Nephron (organoid): Measurements from ENCODE around the gene RAD51D.

Experiments used
- H3K27ac Mint-ChIP-seq, 3 experiments: 2 replicates each; pipeline ENCODE4 v1.8.0; 2020; ENCODE audit warnings: mixed read lengths in 3 of 3, mild to moderate bottlenecking in 2 of 3, moderate library complexity in 1 of 3
- H3K27me3 Mint-ChIP-seq: 2 replicates; pipeline ENCODE4 v1.8.0; 2021; ENCODE audit warnings: low read depth, mild to moderate bottlenecking, moderate library complexity, mixed read lengths
- H3K36me3 Mint-ChIP-seq: 2 replicates; pipeline ENCODE4 v1.8.0; 2020; ENCODE audit warnings: low read depth, mixed read lengths
- H3K4me1 Mint-ChIP-seq: 2 replicates; pipeline ENCODE4 v1.8.0; 2020; ENCODE audit warnings: mixed read lengths
- H3K4me3 Mint-ChIP-seq, 3 experiments: 2 replicates each; pipeline ENCODE4 v1.8.0; 2020; ENCODE audit warnings: mild to moderate bottlenecking in 3 of 3, mixed read lengths in 3 of 3, moderate library complexity in 2 of 3
- H3K9me3 Mint-ChIP-seq: 2 replicates; pipeline ENCODE4 v1.8.0; 2020; ENCODE audit warnings: mixed read lengths
- TF ChIP-seq, protein P1 (sequence below), 3 experiments: fragments of 200-600 bp; sonication (generic); IDR thresholded peaks; one replicate each; pipeline ENCODE4 v1.5.0; 2021; ENCODE audit warnings: antibody characterized with exemption in 3 of 3; ENCODE audit not compliant: unreplicated experiment in 3 of 3

RAD51D gene

DNA sequence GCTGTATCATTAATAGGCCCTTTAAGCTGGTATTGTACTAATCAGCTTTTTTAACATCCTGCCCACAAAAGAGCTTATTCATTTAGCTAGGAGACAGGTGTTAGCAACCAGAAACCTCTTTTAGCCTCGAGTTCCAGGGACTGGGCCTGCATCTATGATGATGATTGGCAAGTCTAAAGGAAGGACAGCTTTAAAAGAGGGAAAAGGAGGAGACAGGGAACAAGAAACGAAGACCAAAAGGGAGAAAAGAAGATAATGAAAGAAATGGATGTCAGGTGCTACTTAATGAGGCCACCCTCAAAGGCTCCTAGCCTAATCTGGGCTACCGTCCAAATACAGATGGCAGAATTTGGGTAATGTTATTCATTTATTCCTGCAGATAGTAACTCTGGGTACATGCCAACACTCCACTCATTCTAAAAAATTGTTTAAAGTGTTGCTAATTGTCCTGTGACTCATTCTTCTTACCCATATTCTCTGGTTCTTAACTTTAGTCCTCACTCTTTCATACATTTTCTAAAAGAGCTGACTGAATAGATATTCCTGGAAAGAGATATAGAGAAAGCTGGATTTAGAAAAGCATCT is 37.5 kb downstream of the RAD51D start:
- no peak overlapping the region for H3K27ac Mint-ChIP-seq
- no peaks in the 10 kb centered on the region for H3K9me3 Mint-ChIP-seq
- TF ChIP-seq, protein P1, sequence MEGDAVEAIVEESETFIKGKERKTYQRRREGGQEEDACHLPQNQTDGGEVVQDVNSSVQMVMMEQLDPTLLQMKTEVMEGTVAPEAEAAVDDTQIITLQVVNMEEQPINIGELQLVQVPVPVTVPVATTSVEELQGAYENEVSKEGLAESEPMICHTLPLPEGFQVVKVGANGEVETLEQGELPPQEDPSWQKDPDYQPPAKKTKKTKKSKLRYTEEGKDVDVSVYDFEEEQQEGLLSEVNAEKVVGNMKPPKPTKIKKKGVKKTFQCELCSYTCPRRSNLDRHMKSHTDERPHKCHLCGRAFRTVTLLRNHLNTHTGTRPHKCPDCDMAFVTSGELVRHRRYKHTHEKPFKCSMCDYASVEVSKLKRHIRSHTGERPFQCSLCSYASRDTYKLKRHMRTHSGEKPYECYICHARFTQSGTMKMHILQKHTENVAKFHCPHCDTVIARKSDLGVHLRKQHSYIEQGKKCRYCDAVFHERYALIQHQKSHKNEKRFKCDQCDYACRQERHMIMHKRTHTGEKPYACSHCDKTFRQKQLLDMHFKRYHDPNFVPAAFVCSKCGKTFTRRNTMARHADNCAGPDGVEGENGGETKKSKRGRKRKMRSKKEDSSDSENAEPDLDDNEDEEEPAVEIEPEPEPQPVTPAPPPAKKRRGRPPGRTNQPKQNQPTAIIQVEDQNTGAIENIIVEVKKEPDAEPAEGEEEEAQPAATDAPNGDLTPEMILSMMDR (IDR thresholded peaks at IDR 0.05; ENCODE audit: unreplicated experiment in 3 of 3) = no peak
- no peak overlapping the region for H3K4me3 Mint-ChIP-seq
- peaks cover 5% of the 10 kb centered on the region for H3K27me3 Mint-ChIP-seq
- peaks cover 12% of the 10 kb centered on the region for H3K4me1 Mint-ChIP-seq
- no peaks in the 10 kb centered on the region for H3K36me3 Mint-ChIP-seq

DNA sequence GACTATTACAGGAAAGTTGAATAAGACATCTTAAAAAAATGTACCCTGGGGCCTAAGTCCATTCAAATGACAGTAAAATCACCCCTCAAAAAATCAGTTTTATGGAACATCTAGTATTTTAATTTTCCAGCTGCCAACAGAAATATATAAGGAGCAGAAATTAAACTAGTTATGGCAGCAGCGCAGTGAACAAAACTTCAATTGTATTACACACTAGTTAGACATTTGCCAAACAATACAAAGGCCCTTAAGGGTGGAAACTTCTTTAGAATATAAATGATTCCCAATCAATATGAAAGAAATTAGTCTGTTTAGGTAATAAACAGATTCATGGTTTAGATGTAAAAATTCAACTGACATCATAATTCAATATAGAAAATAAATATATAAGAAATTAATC is 38.0 kb downstream of the RAD51D start:
- TF ChIP-seq, protein P1 (IDR thresholded peaks at IDR 0.05; ENCODE audit: unreplicated experiment in 3 of 3) = no peak
- Mint-ChIP-seq H3K4me1 (peaks cover 12% of the 10 kb centered on the region), H3K4me3 (no peak overlapping the region), H3K27ac (no peak overlapping the region), H3K27me3 (no peaks in the 10 kb centered on the region), H3K36me3 (no peaks in the 10 kb centered on the region), H3K9me3 (no peaks in the 10 kb centered on the region)

DNA sequence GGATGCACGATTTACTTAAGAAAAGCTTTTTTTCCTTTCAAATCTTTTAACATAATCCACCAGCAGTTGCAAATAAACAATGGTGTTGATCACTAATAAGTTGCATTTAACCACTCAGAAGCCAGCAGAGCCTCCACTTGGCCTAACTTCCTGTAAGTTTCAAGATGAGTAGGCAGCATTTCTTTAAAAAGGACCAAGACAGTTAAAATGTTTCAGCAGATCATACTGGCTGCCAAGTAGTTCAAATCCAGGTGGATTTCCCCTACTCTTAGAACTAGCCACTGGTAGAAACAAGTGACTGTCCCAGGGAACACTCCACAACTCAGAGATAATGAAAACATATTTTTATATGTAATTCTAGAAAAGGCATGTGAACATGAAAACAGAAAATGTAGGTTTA is 39.1 kb downstream of the RAD51D start:
- no peaks in the 10 kb centered on the region for H3K27me3 Mint-ChIP-seq
- TF ChIP-seq, protein P1 (IDR thresholded peaks at IDR 0.05; ENCODE audit: unreplicated experiment in 3 of 3) = no peak
- H3K9me3 Mint-ChIP-seq = no peaks in the 10 kb centered on the region
- H3K4me1 Mint-ChIP-seq = peaks cover 12% of the 10 kb centered on the region
- H3K27ac Mint-ChIP-seq = no peak overlapping the region
- no peak overlapping the region for H3K4me3 Mint-ChIP-seq
- no peaks in the 10 kb centered on the region for H3K36me3 Mint-ChIP-seq

DNA sequence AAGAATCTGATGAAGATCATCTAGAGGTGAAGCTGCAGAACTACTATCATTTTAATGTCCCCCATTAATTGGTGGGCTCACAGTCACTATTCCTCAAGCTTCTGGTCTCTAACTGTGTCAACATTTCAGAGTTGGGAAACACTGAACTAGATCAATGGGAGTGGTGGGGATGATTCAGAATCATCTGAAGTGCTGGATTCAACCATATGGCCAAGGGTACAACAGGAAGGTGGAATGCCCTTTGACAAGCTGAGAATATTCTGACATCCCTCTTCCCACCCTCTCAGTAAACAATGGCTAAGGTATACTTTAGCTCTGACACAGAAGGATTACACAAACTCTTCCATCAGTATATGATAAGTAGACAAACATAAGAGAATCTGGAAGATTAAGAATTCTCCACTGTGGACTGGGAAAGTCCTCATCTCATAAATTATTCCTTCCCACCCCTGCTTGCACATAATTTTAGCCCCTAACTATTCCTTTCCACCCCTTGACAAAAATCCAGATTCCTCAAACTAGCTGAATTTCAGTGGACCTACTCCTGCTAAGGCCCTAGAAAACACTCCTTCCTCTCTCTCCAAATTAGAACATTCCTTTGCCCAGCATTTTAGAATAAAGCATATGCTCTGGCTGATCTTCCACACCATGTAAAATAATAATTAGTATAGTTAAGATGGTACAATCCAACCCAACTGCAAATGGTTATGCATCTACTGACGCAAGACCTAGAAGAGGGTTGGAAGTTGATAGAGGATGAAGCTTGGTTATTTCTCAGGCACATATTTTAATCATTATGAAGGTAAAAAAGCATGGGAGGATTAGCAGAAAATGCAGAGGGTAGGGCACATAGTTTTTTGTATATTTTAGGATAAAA is 39.9 kb downstream of the RAD51D start:
- Mint-ChIP-seq H3K9me3 (no peaks in the 10 kb centered on the region), H3K4me3 (no peak overlapping the region), H3K36me3 (no peaks in the 10 kb centered on the region), H3K27me3 (no peaks in the 10 kb centered on the region), H3K4me1 (peaks cover 15% of the 10 kb centered on the region), H3K27ac (no peak overlapping the region)
- TF ChIP-seq, protein P1 (IDR thresholded peaks at IDR 0.05; ENCODE audit: unreplicated experiment in 3 of 3) = no peak

DNA sequence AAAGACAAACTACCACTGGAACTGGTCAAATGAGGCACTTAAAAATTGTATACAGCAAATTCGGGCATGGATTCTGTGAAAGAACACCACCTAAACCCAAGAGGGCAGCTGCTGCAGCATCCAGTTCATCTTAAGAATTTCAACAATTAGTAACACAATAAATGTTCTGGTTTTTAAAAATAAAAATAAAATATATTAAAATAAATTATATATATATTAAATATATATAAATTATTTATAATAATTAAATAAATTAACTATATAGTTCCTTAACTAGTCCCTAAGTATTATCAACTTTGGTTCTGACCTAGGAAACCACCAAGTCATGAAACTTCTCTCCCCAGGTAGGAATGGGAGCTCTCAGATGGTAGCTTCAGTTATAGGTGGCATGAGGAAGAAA is 42.8 kb downstream of the RAD51D start:
- Mint-ChIP-seq H3K4me3 (no peak overlapping the region), H3K27ac (no peak overlapping the region)

More for the DNA sequence above, 42.8 kb downstream of the RAD51D start:
- Mint-ChIP-seq H3K9me3 (no peaks in the 10 kb centered on the region), H3K4me1 (peaks cover 16% of the 10 kb centered on the region), H3K27me3 (no peaks in the 10 kb centered on the region), H3K36me3 (no peaks in the 10 kb centered on the region)
- TF ChIP-seq, protein P1 (IDR thresholded peaks at IDR 0.05; ENCODE audit: unreplicated experiment in 3 of 3) = no peak
